EH (cell line): Measurements from ENCODE around the gene FAM204A.

Source experiments
- DNase-seq: peaks from one replicate; pipeline ENCODE4 v3.0.0-alpha.2; 2015; ENCODE audit warnings: low read depth

FAM204A gene

GRCh38 chr10:118278649-118279048, 63.5 kb downstream of the FAM204A start:
- DNase-seq: no peak

- DNase-seq: no peak
Measured at GRCh38 chr10:118277871-118278270, 64.3 kb downstream of the FAM204A start.

- no peak for DNase-seq
Measured at GRCh38 chr10:118276727-118277126, 65.4 kb downstream of the FAM204A start.

GRCh38 chr10:118276204-118276603, 65.9 kb downstream of the FAM204A start:
- DNase-seq: no peak

- no peak for DNase-seq
Measured at GRCh38 chr10:118273662-118274061, 68.5 kb downstream of the FAM204A start.

GRCh38 chr10:118272767-118273166, 69.4 kb downstream of the FAM204A start:
- DNase-seq: no peak

GRCh38 chr10:118272149-118272721, 69.9 kb downstream of the FAM204A start:
- peak; percentile 26 for DNase-seq

GRCh38 chr10:118271671-118272070, 70.5 kb downstream of the FAM204A start:
- DNase-seq: no peak

- no peak for DNase-seq
Measured at GRCh38 chr10:118266098-118266748, 75.9 kb downstream of the FAM204A start.

- DNase-seq: no peak
Measured at GRCh38 chr10:118264838-118265470, 77.2 kb downstream of the FAM204A start.

GRCh38 chr10:118264252-118264651, 77.9 kb downstream of the FAM204A start:
- DNase-seq: no peak

- no peak for DNase-seq
Measured at GRCh38 chr10:118262538-118262937, 79.6 kb downstream of the FAM204A start.

- DNase-seq: peak; percentile 37
Measured at GRCh38 chr10:118259288-118259906, 82.7 kb downstream of the FAM204A start.

GRCh38 chr10:118258285-118258684, 83.8 kb downstream of the FAM204A start:
- no peak for DNase-seq

- DNase-seq: no peak
Measured at GRCh38 chr10:118256825-118257570, 85.1 kb downstream of the FAM204A start.

GRCh38 chr10:118256209-118256608, 85.9 kb downstream of the FAM204A start:
- DNase-seq: no peak

- DNase-seq: no peak
Measured at GRCh38 chr10:118255355-118255754, 86.8 kb downstream of the FAM204A start.

GRCh38 chr10:118254654-118255053, 87.5 kb downstream of the FAM204A start:
- DNase-seq: no peak

GRCh38 chr10:118253397-118253796, 88.7 kb downstream of the FAM204A start:
- no peak for DNase-seq

- no peak for DNase-seq
Measured at GRCh38 chr10:118251791-118252190, 90.3 kb downstream of the FAM204A start.

GRCh38 chr10:118249714-118250113, 92.4 kb downstream of the FAM204A start:
- DNase-seq: no peak
